H9 (cell line): Measurements from ENCODE around the gene NUDT4. TPM values are rescaled to one million over a fixed set of nuclear protein-coding genes. Genes with fewer than 3 reads are reported as not detected.
A peak's percentile ranks its signal among the peaks of the same experiment; 100 is the strongest.

Experiments used
- DNase-seq: peaks from one replicate; pipeline ENCODE4 v3.0.0-alpha.2; 2017
- H2AFZ ChIP-seq: one replicate; pipeline ENCODE4 v1.6.1; 2013; ENCODE audit warnings: mild to moderate bottlenecking, low read length, control low read depth, moderate library complexity
- H2AK5ac ChIP-seq: 2 replicates; pipeline ENCODE4 v1.6.1; 2013; ENCODE audit warnings: low read length, control low read depth, mixed read lengths; ENCODE audit not compliant: insufficient read length
- H2BK120ac ChIP-seq: one replicate; pipeline ENCODE4 v1.6.1; 2013; ENCODE audit warnings: low read depth, mild to moderate bottlenecking, low read length, control low read depth, inconsistent platforms; ENCODE audit not compliant: poor library complexity, severe bottlenecking
- H2BK12ac ChIP-seq: 2 replicates; pipeline ENCODE4 v1.6.1; 2013; ENCODE audit warnings: low read length, control low read depth, mixed read lengths, low read depth; ENCODE audit not compliant: insufficient read length
- H2BK15ac ChIP-seq: 2 replicates; pipeline ENCODE4 v1.6.1; 2013; ENCODE audit warnings: low read depth, low read length, control low read depth
- H2BK20ac ChIP-seq: one replicate; pipeline ENCODE4 v1.6.1; 2013; ENCODE audit warnings: low read depth, mild to moderate bottlenecking, low read length, control low read depth, inconsistent platforms; ENCODE audit not compliant: poor library complexity, severe bottlenecking
- H2BK5ac ChIP-seq: 2 replicates; pipeline ENCODE4 v1.6.1; 2013; ENCODE audit warnings: low read length, control low read depth, mixed read lengths; ENCODE audit not compliant: insufficient read length
- H3K14ac ChIP-seq: 2 replicates; pipeline ENCODE4 v1.6.1; 2013; ENCODE audit warnings: low read length, control low read depth; ENCODE audit not compliant: insufficient read depth
- H3K18ac ChIP-seq: 2 replicates; pipeline ENCODE4 v1.6.1; 2013; ENCODE audit warnings: low read depth, mild to moderate bottlenecking, mixed read lengths, low read length, control low read depth; ENCODE audit not compliant: insufficient read length
- H3K23ac ChIP-seq: 2 replicates; pipeline ENCODE4 v1.6.1; 2013; ENCODE audit warnings: low read length, control low read depth, mixed read lengths, low read depth; ENCODE audit not compliant: insufficient read length
- H3K23me2 ChIP-seq: 2 replicates; pipeline ENCODE4 v1.6.1; 2013; ENCODE audit warnings: low read depth, mild to moderate bottlenecking, mixed read lengths, low read length, control low read depth; ENCODE audit not compliant: insufficient read length, poor library complexity, severe bottlenecking
- H3K27ac ChIP-seq: 2 replicates; pipeline ENCODE4 v1.5.1; 2013; ENCODE audit warnings: low read length, control low read depth, mixed read lengths, low read depth; ENCODE audit not compliant: insufficient read length
- H3K27me3 ChIP-seq: 2 replicates; pipeline ENCODE4 v1.6.1; 2013; ENCODE audit warnings: low read length, control low read depth, inconsistent platforms; ENCODE audit not compliant: insufficient read depth
- H3K4ac ChIP-seq: 2 replicates; pipeline ENCODE4 v1.6.1; 2013; ENCODE audit warnings: low read depth, mild to moderate bottlenecking, control low read depth, inconsistent platforms, low read length, moderate library complexity
- H3K4me1 ChIP-seq: 2 replicates; pipeline ENCODE4 v1.6.1; 2013; ENCODE audit warnings: low read length, control low read depth, inconsistent platforms; ENCODE audit not compliant: insufficient read depth
- H3K4me2 ChIP-seq: 2 replicates; pipeline ENCODE4 v1.6.1; 2013; ENCODE audit warnings: low read length, control low read depth, mixed read lengths; ENCODE audit not compliant: insufficient read length, insufficient read depth
- H3K56ac ChIP-seq: 2 replicates; pipeline ENCODE4 v1.6.1; 2013; ENCODE audit warnings: low read depth, mild to moderate bottlenecking, mixed read lengths, low read length, control low read depth; ENCODE audit not compliant: insufficient read length
- H3K79me1 ChIP-seq: 2 replicates; pipeline ENCODE4 v1.6.1; 2013; ENCODE audit warnings: low read depth, mild to moderate bottlenecking, moderate library complexity, low read length, control low read depth, inconsistent platforms; ENCODE audit not compliant: insufficient read depth, poor library complexity, severe bottlenecking
- H3K79me2 ChIP-seq: 2 replicates; pipeline ENCODE4 v1.6.1; 2013; ENCODE audit warnings: low read length, control low read depth, inconsistent platforms; ENCODE audit not compliant: insufficient read depth
- H3K9ac ChIP-seq: 2 replicates; pipeline ENCODE4 v1.6.1; 2013; ENCODE audit warnings: low read length, control low read depth, mixed read lengths; ENCODE audit not compliant: insufficient read length; ENCODE audit errors: extremely low read depth
- H3K9me3 ChIP-seq: one replicate; pipeline ENCODE4 v1.6.1; 2013; ENCODE audit warnings: low read depth, low read length, inconsistent platforms; ENCODE audit not compliant: control insufficient read depth
- H3T11ph ChIP-seq: one replicate; pipeline ENCODE4 v1.6.1; 2013; ENCODE audit warnings: mild to moderate bottlenecking, low read length, control low read depth, inconsistent platforms
- H4K20me1 ChIP-seq: one replicate; pipeline ENCODE4 v1.6.1; 2013; ENCODE audit not compliant: control insufficient read depth, insufficient read length, insufficient read depth
- H4K5ac ChIP-seq: 2 replicates; pipeline ENCODE4 v1.6.1; 2013; ENCODE audit warnings: low read depth, mild to moderate bottlenecking, mixed read lengths, low read length, control low read depth; ENCODE audit not compliant: insufficient read length
- H4K8ac ChIP-seq: replicated peaks from 2 replicates; pipeline ENCODE4 v1.6.1; 2013; ENCODE audit warnings: low read length, control low read depth, mixed read lengths, low read depth; ENCODE audit not compliant: insufficient read length
- H4K91ac ChIP-seq: 2 replicates; pipeline ENCODE4 v1.6.1; 2013; ENCODE audit warnings: low read depth, mild to moderate bottlenecking, moderate library complexity, mixed read lengths, low read length, control low read depth; ENCODE audit not compliant: insufficient read length
- H3K27ac Mint-ChIP-seq, 3 experiments: 2 replicates in 2 of 3; 3 replicates in 1 of 3; pipeline ENCODE4 v1.8.0; 2020 to 2021; ENCODE audit warnings: mixed read lengths in 3 of 3, mild to moderate bottlenecking in 1 of 3, moderate library complexity in 1 of 3
- H3K27me3 Mint-ChIP-seq: 2 replicates; pipeline ENCODE4 v1.8.0; 2021; ENCODE audit warnings: low read depth, mild to moderate bottlenecking, moderate library complexity, mixed read lengths
- H3K36me3 Mint-ChIP-seq, 3 experiments: 2 replicates in 2 of 3; 3 replicates in 1 of 3; pipeline ENCODE4 v1.8.0; 2020 to 2021; ENCODE audit warnings: low read depth in 3 of 3, mixed read lengths in 3 of 3; ENCODE audit not compliant: insufficient read depth in 1 of 3
- H3K4me1 Mint-ChIP-seq, 2 experiments: 2 replicates each; pipeline ENCODE4 v1.8.0; 2020; ENCODE audit warnings: mixed read lengths in 2 of 2
- H3K4me3 Mint-ChIP-seq, 2 experiments: 2 replicates in 1 of 2; 3 replicates in 1 of 2; pipeline ENCODE4 v1.8.0; 2020 to 2021; ENCODE audit warnings: mild to moderate bottlenecking in 2 of 2, mixed read lengths in 2 of 2, moderate library complexity in 1 of 2
- H3K9me3 Mint-ChIP-seq, 2 experiments: 2 replicates in 1 of 2; 3 replicates in 1 of 2; pipeline ENCODE4 v1.8.0; 2020; ENCODE audit warnings: mild to moderate bottlenecking in 2 of 2, mixed read lengths in 2 of 2, moderate library complexity in 1 of 2
- CTCF ChIP-seq: fragments of 200-600 bp; sonication (generic); conservative IDR thresholded peaks from 3 replicates; pipeline ENCODE4 v1.8.0; 2021; ENCODE audit warnings: antibody characterized with exemption, mild to moderate bottlenecking
- WGBS: extraction: QIAGEN DNeasy Blood & Tissue Kit; methylation state at CpG from one replicate; pipeline ENCODE4 v1.1.7; 2013; ENCODE audit warnings: missing lambda C conversion rate, low lambda C conversion rate, mixed read lengths; ENCODE audit not compliant: insufficient read length; ENCODE audit errors: extremely low coverage; 5-methylcytosine and 5-hydroxymethylcytosine counted together
- total RNA-seq: library from RNA; stranded (reverse); gene quantifications from 2 replicates; pipeline ENCODE4 v1.2.1, GENCODE V29; 2021

The NUDT4 gene
- total RNA-seq, 1 experiment from 2014 or later = 40.6 TPM

- H2BK20ac ChIP-seq = no peak overlapping the region
- H3K56ac ChIP-seq = no peak overlapping the region
- no peak overlapping the region for H2BK15ac ChIP-seq
- no peak overlapping the region for H3T11ph ChIP-seq
- no peak overlapping the region for H4K5ac ChIP-seq
- H3K9me3 Mint-ChIP-seq = no peaks in the 10 kb centered on the region
- H3K9me3 ChIP-seq = no peaks in the 10 kb centered on the region
- no peak overlapping the region for H2BK12ac ChIP-seq
- H3K14ac ChIP-seq = no peak overlapping the region
- H3K79me2 ChIP-seq = peaks cover 68% of the 10 kb centered on the region
- H4K20me1 ChIP-seq = no peaks in the 10 kb centered on the region
- TF ChIP-seq CTCF = no peak
- H3K27ac Mint-ChIP-seq = peak overlapping the region in 2 of 3 experiments; percentile 42 to 43; a peak in 1 of 7 replicates
- peaks cover 41 to 43% of the 10 kb centered on the region in 2 experiments for H3K4me1 Mint-ChIP-seq
- H3K27ac ChIP-seq = no peak overlapping the region
- H3K4me2 ChIP-seq = no peak overlapping the region
- no peak overlapping the region for H3K18ac ChIP-seq
- peaks cover 9% of the 10 kb centered on the region for H3K79me1 ChIP-seq
- no peaks in the 10 kb centered on the region for H3K27me3 Mint-ChIP-seq
- no peak overlapping the region for H3K4ac ChIP-seq
- DNase-seq = no peak
- no peak overlapping the region for H3K23ac ChIP-seq
- H2BK5ac ChIP-seq = no peak overlapping the region
- H2AFZ ChIP-seq = no peak overlapping the region
- H3K23me2 ChIP-seq = no peaks in the 10 kb centered on the region
- H2AK5ac ChIP-seq = no peak overlapping the region
- no peaks in the 10 kb centered on the region for H3K27me3 ChIP-seq
- peaks cover 4% of the 10 kb centered on the region for H3K4me1 ChIP-seq
- H4K8ac ChIP-seq = no peak overlapping the region
- no peak overlapping the region for H3K9ac ChIP-seq
- H3K36me3 Mint-ChIP-seq = peaks cover 1 to 4% (median 2%) of the 10 kb centered on the region in 3 experiments; a peak in 3 of 7 replicates
- H2BK120ac ChIP-seq = no peak overlapping the region
- H4K91ac ChIP-seq = no peak overlapping the region
- H3K4me3 Mint-ChIP-seq = no peak overlapping the region
- no CpG with 5 or more reads among the region's 5 CpGs for WGBS
Observed at GRCh38 chr12:93427779-93428564, 50.2 kb downstream of the NUDT4 start.
